ENCODE results near the gene EIF1AD. TPM values are rescaled to one million over a fixed set of nuclear protein-coding genes. Genes with fewer than 3 reads are reported as not detected.

EIF1AD gene
- total and polyA plus RNA-seq, 2 of the 8 experiments (the other 6 are each of a cell fraction or from before 2014, with no cell fraction given) = 32.6 to 39.9 TPM

- TF ChIP-seq EP300 (IDR thresholded peaks at IDR 0.05; ENCODE audit: borderline replicate concordance in 1 of 2, low read depth in 2 of 2, low read length in 2 of 2) = no peak
- TF ChIP-seq KDM4A (IDR thresholded peaks at IDR 0.05; ENCODE audit: low read depth, low read length, severe bottlenecking) = no peak
- no peak for TF ChIP-seq EGR1 (IDR thresholded peaks at IDR 0.05; ENCODE audit: borderline replicate concordance, low read depth, low read length)
- TF ChIP-seq RXRA (IDR thresholded peaks at IDR 0.05; ENCODE audit: insufficient read depth, low read depth, low read length) = no peak
- no peak for TF ChIP-seq SP1 (IDR thresholded peaks at IDR 0.05; ENCODE audit: low read depth, low read length)
- TF ChIP-seq CHD1 (IDR thresholded peaks at IDR 0.05; ENCODE audit: low read depth, low read length) = no peak
- H2BK12ac ChIP-seq (ENCODE audit: low read depth, low read length) = no peak overlapping the region
- no peaks in the 10 kb centered on the region for H3K79me1 ChIP-seq (ENCODE audit: low read depth, low read length)
- no peaks in the 10 kb centered on the region for H3K9me3 ChIP-seq (ENCODE audit: insufficient read depth in 2 of 2, low read depth in 1 of 2, low read length in 1 of 2)
- H2BK15ac ChIP-seq (ENCODE audit: low read length) = no peak overlapping the region
- H3K27me3 ChIP-seq (replicated peaks in 1 of 4; ENCODE audit: control insufficient read depth in 3 of 4, extremely low read depth in 1 of 4, insufficient read depth in 3 of 4, low read length in 3 of 4) = no peaks in the 10 kb centered on the region
- H2AK5ac ChIP-seq (ENCODE audit: low read depth, low read length) = no peak overlapping the region
- H2BK20ac ChIP-seq (ENCODE audit: low read length) = no peak overlapping the region
- no peak overlapping the region for H3K18ac ChIP-seq (ENCODE audit: extremely low read depth, low read length)
- H3K4me1 ChIP-seq (replicated peaks in 1 of 4; ENCODE audit: control insufficient read depth in 3 of 4, insufficient read depth in 4 of 4, low read length in 3 of 4) = no peaks in the 10 kb centered on the region
- no peak overlapping the region for H3K56ac ChIP-seq (replicated peaks; ENCODE audit: insufficient read length, low read depth, low read length)
- no peak overlapping the region for H2AFZ ChIP-seq (ENCODE audit: low read length)
- no peak overlapping the region for H3K9ac ChIP-seq (replicated peaks in 1 of 4; ENCODE audit: extremely low read depth in 1 of 4, low read depth in 3 of 4, low read length in 3 of 4)
- no peak overlapping the region for H3K4ac ChIP-seq (replicated peaks; ENCODE audit: insufficient read length, low read depth, low read length)
- H2BK120ac ChIP-seq (replicated peaks; ENCODE audit: low read depth, low read length) = no peak overlapping the region
- H3K36me3 ChIP-seq (ENCODE audit: control insufficient read depth in 2 of 4, insufficient read depth in 4 of 4, low read length in 3 of 4) = peaks cover 4 to 24% (median 19%) of the 10 kb centered on the region in 4 experiments; a peak in 7 of 8 replicates
- no peak overlapping the region for H3K4me3 ChIP-seq (ENCODE audit: extremely low read depth in 1 of 4, insufficient read depth in 2 of 4, low read depth in 3 of 4, low read length in 4 of 4)
- DNase-seq (ENCODE audit: low read depth in 1 of 2, low spot score in 2 of 2) = no peak
- H3K79me2 ChIP-seq (ENCODE audit: control insufficient read depth in 1 of 2, insufficient read depth in 2 of 2, low read length in 2 of 2) = no peaks in the 10 kb centered on the region
- H4K8ac ChIP-seq (ENCODE audit: extremely low read depth, insufficient read depth, low read length) = no peak overlapping the region
- H4K91ac ChIP-seq (replicated peaks; ENCODE audit: insufficient read length, low read length) = no peak overlapping the region
- POLR2A ChIA-PET (ENCODE audit: partially characterized antibody) = interaction anchor here (0.6 to 1.8 kb wide), 6 partner anchors 14 to 128 kb away, joined by 3 to 5 read pairs (median 3); no protein-coding TSS in a partner anchor
- no peak overlapping the region for H3K4me2 ChIP-seq (ENCODE audit: insufficient read depth in 1 of 2, low read depth in 2 of 2, low read length in 2 of 2)
- 85% methylated on average over 5 of the region's 12 CpGs; no CpG with 5 or more reads in 1 of the 2 experiments for WGBS, 2 experiments (ENCODE audit: extremely low coverage in 1 of 2, insufficient coverage in 1 of 2, insufficient read length in 1 of 2, insufficient replicate concordance in 2 of 2, low coverage in 1 of 2, low lambda C conversion rate in 2 of 2, missing lambda C conversion rate in 1 of 2)
- CTCF ChIA-PET (ENCODE audit: partially characterized antibody) = interaction anchor here (1.1 to 18.4 kb wide), 4 partner anchors 92 to 276 kb away, joined by 3 to 281 read pairs (median 4); partner anchors contain the start of genes CCDC85B and FIBP
- no peaks in the 10 kb centered on the region for H3K23me2 ChIP-seq (ENCODE audit: low read depth, low read length)
- H3K14ac ChIP-seq (ENCODE audit: insufficient read length) = no peak overlapping the region
- no peak overlapping the region for H3K23ac ChIP-seq (ENCODE audit: insufficient read length)
- FAIRE-seq = no peak
- peaks cover 0 to 2% of the 10 kb centered on the region in 2 experiments for H4K20me1 ChIP-seq (replicated peaks in 1 of 2; ENCODE audit: control insufficient read depth in 1 of 2, insufficient read depth in 2 of 2, low read length in 2 of 2)
- H2BK5ac ChIP-seq (ENCODE audit: low read depth, low read length) = no peak overlapping the region
- H4K5ac ChIP-seq (ENCODE audit: insufficient read length, low read depth, low read length) = no peak overlapping the region
- H3K27ac ChIP-seq (ENCODE audit: low read depth, low read length) = no peak overlapping the region
Measured at GRCh38 chr11:65981101-65981740, 20.7 kb downstream of the EIF1AD start.

All from H1 (cell line).